DND-41 (cell line): ENCODE results near the gene C13orf46.

ENCODE experiments used
- EZH2 ChIP-seq: IDR thresholded peaks from 3 replicates; pipeline ENCODE4 v1.6.1; 2012; ENCODE audit warnings: borderline replicate concordance, low read depth, mild to moderate bottlenecking, moderate library complexity, low read length, inconsistent platforms; ENCODE audit not compliant: severe bottlenecking
- TF ChIP-seq, protein P1 (sequence below): IDR thresholded peaks from 2 replicates; pipeline ENCODE4 v1.5.1; 2012; ENCODE audit warnings: borderline replicate concordance, low read length, moderate library complexity, mild to moderate bottlenecking; ENCODE audit not compliant: poor library complexity, severe bottlenecking; ENCODE audit errors: extremely low read depth

DNA sequence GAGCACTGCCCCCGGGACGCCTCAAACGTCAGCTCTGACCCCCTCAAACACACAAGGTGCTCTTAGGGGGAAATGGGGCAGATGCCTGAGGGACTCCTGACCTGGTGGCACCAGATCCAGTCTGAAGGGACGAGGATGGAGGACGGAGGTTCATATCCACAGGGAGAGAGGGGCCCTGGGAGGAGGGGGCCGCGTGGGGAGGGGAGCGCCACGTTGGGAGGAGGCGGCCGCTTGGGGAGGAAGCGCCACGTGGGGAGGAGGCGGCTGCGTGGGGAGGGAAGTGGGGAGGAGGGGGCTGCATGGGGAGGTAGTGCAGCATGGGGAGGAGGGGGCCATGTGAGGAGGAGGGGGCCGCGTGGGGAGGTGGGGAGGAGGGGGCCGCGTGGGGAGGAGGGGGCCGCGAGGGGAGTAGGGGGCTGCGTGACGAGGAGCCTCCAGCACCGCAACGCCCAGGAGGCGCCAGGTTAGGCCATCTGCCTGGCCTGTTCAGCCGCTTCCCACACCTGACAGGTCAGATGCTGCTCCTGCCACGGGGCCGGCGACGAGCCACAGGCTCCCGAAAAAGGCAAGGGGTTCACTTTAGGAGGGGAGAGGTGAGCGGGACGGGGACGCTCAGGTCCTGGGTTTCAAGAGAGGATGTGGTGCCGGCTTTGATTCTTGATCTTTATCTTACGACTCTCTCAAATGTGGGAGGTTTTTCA, 36.7 kb upstream of the C13orf46 start:
- TF ChIP-seq, protein P1, sequence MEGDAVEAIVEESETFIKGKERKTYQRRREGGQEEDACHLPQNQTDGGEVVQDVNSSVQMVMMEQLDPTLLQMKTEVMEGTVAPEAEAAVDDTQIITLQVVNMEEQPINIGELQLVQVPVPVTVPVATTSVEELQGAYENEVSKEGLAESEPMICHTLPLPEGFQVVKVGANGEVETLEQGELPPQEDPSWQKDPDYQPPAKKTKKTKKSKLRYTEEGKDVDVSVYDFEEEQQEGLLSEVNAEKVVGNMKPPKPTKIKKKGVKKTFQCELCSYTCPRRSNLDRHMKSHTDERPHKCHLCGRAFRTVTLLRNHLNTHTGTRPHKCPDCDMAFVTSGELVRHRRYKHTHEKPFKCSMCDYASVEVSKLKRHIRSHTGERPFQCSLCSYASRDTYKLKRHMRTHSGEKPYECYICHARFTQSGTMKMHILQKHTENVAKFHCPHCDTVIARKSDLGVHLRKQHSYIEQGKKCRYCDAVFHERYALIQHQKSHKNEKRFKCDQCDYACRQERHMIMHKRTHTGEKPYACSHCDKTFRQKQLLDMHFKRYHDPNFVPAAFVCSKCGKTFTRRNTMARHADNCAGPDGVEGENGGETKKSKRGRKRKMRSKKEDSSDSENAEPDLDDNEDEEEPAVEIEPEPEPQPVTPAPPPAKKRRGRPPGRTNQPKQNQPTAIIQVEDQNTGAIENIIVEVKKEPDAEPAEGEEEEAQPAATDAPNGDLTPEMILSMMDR, result no peak
- no peak for TF ChIP-seq EZH2
